Activated B cell treated with CpG ODN at 0.5 μM for 24 hours (primary cell): ENCODE measurements around the gene PLEKHA8. TPM values are rescaled to one million over a fixed set of nuclear protein-coding genes. Genes with fewer than 3 reads are reported as not detected.

Source experiments
- ATAC-seq: fragments of 200-7000 bp; cut with Tn5 transposase; one replicate; pipeline ENCODE4 v1.10.0; 2021; ENCODE audit warnings: low read depth, mild to moderate bottlenecking, moderate library complexity
- CTCF ChIA-PET: fragments of 350-600 bp; sonication (Branson Sonifier 250); formaldehyde crosslinking; loops from one replicate; lab custom pipeline; 2021; ENCODE audit warnings: antibody characterized with exemption; lab: Charles Lee
- POLR2A ChIA-PET: fragments of 350-600 bp; sonication (Branson Sonifier 250); formaldehyde crosslinking; loops from one replicate; lab custom pipeline; 2021; ENCODE audit warnings: antibody characterized with exemption; lab: Charles Lee
- DNase-seq: peaks from one replicate; pipeline ENCODE4 v3.0.0; 2022
- H3K27ac Mint-ChIP-seq: one replicate; pipeline ENCODE4 v1.8.0; 2020; ENCODE audit warnings: mixed read lengths
- H3K27me3 Mint-ChIP-seq: one replicate; pipeline ENCODE4 v1.8.0; 2021; ENCODE audit warnings: mixed read lengths
- H3K36me3 Mint-ChIP-seq: one replicate; pipeline ENCODE4 v1.8.0; 2021; ENCODE audit warnings: low read depth, mixed read lengths
- H3K4me1 Mint-ChIP-seq: one replicate; pipeline ENCODE4 v1.8.0; 2021; ENCODE audit warnings: mixed read lengths
- H3K4me3 Mint-ChIP-seq: one replicate; pipeline ENCODE4 v1.8.0; 2020; ENCODE audit warnings: mild to moderate bottlenecking, mixed read lengths
- H3K9me3 Mint-ChIP-seq: one replicate; pipeline ENCODE4 v1.8.0; 2020; ENCODE audit warnings: mixed read lengths
- intact Hi-C: fragments of 100-400 bp; cut with micrococcal nuclease; formaldehyde crosslinking; loops from one replicate; pipeline ENCODE4 v1.15.1; 2024
- total RNA-seq: library from RNA; stranded (reverse); gene quantifications from 2 replicates; pipeline ENCODE4 v1.2.3, GENCODE V29; 2022
- TF ChIP-seq, protein P1 (sequence below): fragments of 200-600 bp; IDR thresholded peaks from one replicate; pipeline ENCODE4 v1.8.0; 2022; ENCODE audit warnings: antibody characterized with exemption, mild to moderate bottlenecking

PLEKHA8 gene
- total RNA-seq, 1 donor from 2014 or later = 9.3 TPM

DNA sequence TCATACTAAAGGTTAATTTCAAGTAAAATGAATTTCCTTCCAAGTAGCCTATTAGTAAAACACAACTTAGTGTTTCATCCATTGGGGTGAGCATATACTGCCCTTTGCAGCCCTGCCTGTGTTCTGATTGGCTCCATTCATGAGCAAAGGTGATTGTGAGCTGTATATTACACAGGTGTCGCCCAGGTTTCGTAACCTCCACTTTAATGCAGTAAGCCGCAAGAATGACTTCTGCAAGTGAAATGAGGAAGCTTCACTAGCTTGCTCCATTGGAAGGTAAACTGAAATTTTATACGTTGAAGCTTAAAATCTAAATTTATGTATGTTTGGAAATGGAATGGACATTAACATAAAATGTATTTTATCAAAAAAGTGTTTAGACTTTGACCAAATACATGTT is 131.0 kb downstream of the PLEKHA8 start:
- ChIA-PET POLR2A (interaction anchor here (1.1 kb wide), 1 partner anchor 20 kb away, joined by 5 read pairs; no protein-coding TSS in a partner anchor), CTCF (interaction anchor here (0.6 kb wide), 1 partner anchor 117 kb away, joined by 3 read pairs; no protein-coding TSS in a partner anchor)
- Mint-ChIP-seq H3K4me3 (peak overlapping the region; percentile 22), H3K27ac (peak overlapping the region; percentile 41), H3K4me1 (peaks cover 47% of the 10 kb centered on the region), H3K27me3 (no peaks in the 10 kb centered on the region), H3K9me3 (no peaks in the 10 kb centered on the region), H3K36me3 (no peaks in the 10 kb centered on the region)
- intact Hi-C loops = no loop called here
- TF ChIP-seq, protein P1, sequence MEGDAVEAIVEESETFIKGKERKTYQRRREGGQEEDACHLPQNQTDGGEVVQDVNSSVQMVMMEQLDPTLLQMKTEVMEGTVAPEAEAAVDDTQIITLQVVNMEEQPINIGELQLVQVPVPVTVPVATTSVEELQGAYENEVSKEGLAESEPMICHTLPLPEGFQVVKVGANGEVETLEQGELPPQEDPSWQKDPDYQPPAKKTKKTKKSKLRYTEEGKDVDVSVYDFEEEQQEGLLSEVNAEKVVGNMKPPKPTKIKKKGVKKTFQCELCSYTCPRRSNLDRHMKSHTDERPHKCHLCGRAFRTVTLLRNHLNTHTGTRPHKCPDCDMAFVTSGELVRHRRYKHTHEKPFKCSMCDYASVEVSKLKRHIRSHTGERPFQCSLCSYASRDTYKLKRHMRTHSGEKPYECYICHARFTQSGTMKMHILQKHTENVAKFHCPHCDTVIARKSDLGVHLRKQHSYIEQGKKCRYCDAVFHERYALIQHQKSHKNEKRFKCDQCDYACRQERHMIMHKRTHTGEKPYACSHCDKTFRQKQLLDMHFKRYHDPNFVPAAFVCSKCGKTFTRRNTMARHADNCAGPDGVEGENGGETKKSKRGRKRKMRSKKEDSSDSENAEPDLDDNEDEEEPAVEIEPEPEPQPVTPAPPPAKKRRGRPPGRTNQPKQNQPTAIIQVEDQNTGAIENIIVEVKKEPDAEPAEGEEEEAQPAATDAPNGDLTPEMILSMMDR = no peak
- DNase-seq = no peak
- ATAC-seq = peak; percentile 50

DNA sequence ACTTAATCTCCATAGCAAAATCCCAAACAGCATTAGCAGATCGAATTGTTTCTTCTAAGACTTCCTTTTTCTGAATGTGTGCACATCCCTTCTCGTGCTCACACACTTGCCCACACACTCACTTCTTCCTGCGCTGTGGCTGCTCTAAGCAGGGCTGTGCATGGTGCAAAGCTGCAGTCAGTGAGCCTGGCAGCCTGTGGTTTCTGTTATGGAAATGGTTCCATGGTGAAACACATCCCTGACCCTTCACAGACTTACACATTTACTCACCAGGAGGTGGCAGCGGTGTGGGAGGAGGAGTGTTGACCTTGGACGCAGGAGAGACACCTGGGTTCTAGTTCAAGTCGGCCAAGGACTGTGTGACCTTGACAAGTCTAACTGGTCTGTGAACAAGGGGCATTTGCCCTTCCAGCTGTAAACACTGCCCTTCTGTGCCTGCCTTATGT is 131.5 kb downstream of the PLEKHA8 start:
- Mint-ChIP-seq H3K4me1 (peaks cover 53% of the 10 kb centered on the region), H3K4me3 (peak overlapping the region; percentile 22), H3K27ac (peak overlapping the region; percentile 41), H3K27me3 (no peaks in the 10 kb centered on the region), H3K9me3 (no peaks in the 10 kb centered on the region), H3K36me3 (no peaks in the 10 kb centered on the region)
- ChIA-PET POLR2A (no interaction called here), CTCF (interaction anchor here (0.6 kb wide), 1 partner anchor 116 kb away, joined by 3 read pairs; no protein-coding TSS in a partner anchor)
- DNase-seq = no peak
- intact Hi-C loops = loop anchor here (5.0 kb wide), 1 partner anchor 288 kb away; no protein-coding TSS in a partner anchor
- TF ChIP-seq, protein P1 = no peak
- ATAC-seq = peak; percentile 41

GRCh38 chr7:30160329-30160728 is 132.1 kb downstream of the PLEKHA8 start:
- CTCF ChIA-PET = no interaction called here
- no peak for DNase-seq

GRCh38 chr7:30162133-30162532 is 133.9 kb downstream of the PLEKHA8 start:
- ATAC-seq (no peak), DNase-seq (no peak)
- H3K9me3 Mint-ChIP-seq = no peaks in the 10 kb centered on the region
- H3K4me3 Mint-ChIP-seq = no peak overlapping the region
- ChIA-PET POLR2A (interaction anchor here (0.7 to 0.9 kb wide), 2 partner anchors 17 to 132 kb away, joined by 3 read pairs; no protein-coding TSS in a partner anchor), CTCF (interaction anchor here (1.0 to 3.0 kb wide), 4 partner anchors 100 to 403 kb away, joined by 3 to 37 read pairs (median 6); no protein-coding TSS in a partner anchor)
- peaks cover 53% of the 10 kb centered on the region for H3K4me1 Mint-ChIP-seq
- peak overlapping the region; percentile 50 for H3K27ac Mint-ChIP-seq
- intact Hi-C loops = loop anchor here (2.0 to 5.0 kb wide), 2 partner anchors 27 to 285 kb away; partner anchors contain the start of gene MTURN
- H3K36me3 Mint-ChIP-seq = no peaks in the 10 kb centered on the region
- TF ChIP-seq, protein P1 = no peak
- no peaks in the 10 kb centered on the region for H3K27me3 Mint-ChIP-seq

More at GRCh38 chr7:30160329-30160728, 132.1 kb downstream of the PLEKHA8 start:
- TF ChIP-seq, protein P1 = no peak
- Mint-ChIP-seq H3K27ac (no peak overlapping the region), H3K27me3 (no peaks in the 10 kb centered on the region), H3K4me1 (peaks cover 54% of the 10 kb centered on the region), H3K9me3 (no peaks in the 10 kb centered on the region), H3K4me3 (no peak overlapping the region), H3K36me3 (no peaks in the 10 kb centered on the region)
- intact Hi-C loops = loop anchor here (5.0 kb wide), 1 partner anchor 287 kb away; no protein-coding TSS in a partner anchor
- POLR2A ChIA-PET = no interaction called here
- ATAC-seq = no peak

DNA sequence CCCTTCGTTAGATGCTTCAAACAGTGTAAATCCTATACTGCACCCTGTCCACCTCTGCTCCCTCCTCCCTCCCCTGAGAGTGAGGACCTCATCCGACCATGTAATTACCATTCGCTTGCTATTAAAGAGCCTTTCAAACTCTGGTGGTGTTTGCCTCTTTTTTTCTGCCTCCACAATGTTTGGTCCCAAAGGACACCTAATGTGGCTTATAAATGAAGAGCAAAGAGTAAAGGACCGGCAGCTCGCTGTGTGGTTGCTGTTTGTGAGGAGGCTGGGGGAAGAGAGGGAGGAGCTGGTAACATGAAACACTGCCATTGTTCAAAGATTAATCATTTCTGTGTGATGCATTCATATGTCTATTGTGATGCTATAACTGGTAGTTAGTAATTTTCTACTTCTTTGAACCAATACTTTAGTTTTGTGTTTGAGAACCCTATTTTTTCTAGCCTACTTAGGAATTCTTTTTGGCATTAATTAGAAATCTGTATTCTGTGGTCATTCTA is 134.5 kb downstream of the PLEKHA8 start:
- CTCF ChIA-PET = interaction anchor here (1.0 to 3.0 kb wide), 4 partner anchors 101 to 402 kb away, joined by 3 to 37 read pairs (median 6); no protein-coding TSS in a partner anchor
- DNase-seq (no peak), ATAC-seq (no peak)
- Mint-ChIP-seq H3K4me1 (peaks cover 50% of the 10 kb centered on the region), H3K4me3 (peak overlapping the region; percentile 15), H3K27me3 (no peaks in the 10 kb centered on the region), H3K9me3 (no peaks in the 10 kb centered on the region), H3K27ac (peak overlapping the region; percentile 73), H3K36me3 (no peaks in the 10 kb centered on the region)
- TF ChIP-seq, protein P1 = no peak
- intact Hi-C loops = loop anchor here (2.0 to 5.0 kb wide), 2 partner anchors 28 to 285 kb away; partner anchors contain the start of gene MTURN
- POLR2A ChIA-PET = interaction anchor here (0.7 to 0.9 kb wide), 2 partner anchors 16 to 132 kb away, joined by 3 read pairs; no protein-coding TSS in a partner anchor
